ENCODE data around the gene USP16. TPM values are rescaled to one million over a fixed set of nuclear protein-coding genes. Genes with fewer than 3 reads are reported as not detected.

The USP16 gene
- total RNA-seq, 5 donors from 2014 or later (not counting 1 experiment from before 2014, with no cell fraction given): 41.8 to 68.7 (median 45.4) TPM

GRCh38 chr21:28991861-28992525, 32.5 kb upstream of the USP16 start:
- H3K36me3 ChIP-seq (ENCODE audit: control insufficient read depth in 2 of 2, extremely low read depth in 1 of 2, insufficient read depth in 1 of 2, low read length in 1 of 2): peaks cover 0 to 5% of the 10 kb centered on the region in 2 donors
- no CpG with 5 or more reads among the region's 14 CpGs for WGBS (ENCODE audit: insufficient coverage)
- H3K27ac ChIP-seq (ENCODE audit: low read length): peak overlapping the region; percentile 90
- peak overlapping the region; percentile 96 to 97 (median 96) for H3K4me3 Mint-ChIP-seq
- H3K4me3 ChIP-seq (ENCODE audit: control insufficient read depth in 1 of 2, extremely low read depth in 1 of 2, low read length in 1 of 2): peak overlapping the region; percentile 92 to 98
- H3K27ac Mint-ChIP-seq: peak overlapping the region; percentile 96 to 99
- no peak for DNase-seq
- ChIA-PET CTCF (interaction anchor here in 1 of 2 donors (1.1 to 2.3 kb wide), 4 partner anchors 11 to 90 kb away, joined by 3 to 16 read pairs (median 10); partner anchors contain the start of gene USP16), POLR2A (interaction anchor here (0.5 to 3.3 kb wide), 10 partner anchors 11 to 299 kb away, joined by 3 to 34 read pairs (median 8); partner anchors contain the start of genes USP16 (in 2 of the 2) and RWDD2B (in 1 of the 2))
- ATAC-seq (replicated peaks in 1 of 4): peak in 1 of 4 experiments; percentile 0
- H3K9me3 ChIP-seq: no peaks in the 10 kb centered on the region
- peaks cover 7% of the 10 kb centered on the region for H3K36me3 Mint-ChIP-seq
- H3K9me3 Mint-ChIP-seq: no peaks in the 10 kb centered on the region
- H3K27me3 ChIP-seq (replicated peaks in 1 of 2; ENCODE audit: control insufficient read depth in 2 of 2, extremely low read depth in 1 of 2, insufficient read depth in 2 of 2, low read length in 1 of 2): no peaks in the 10 kb centered on the region
- peaks cover 34 to 54% (median 45%) of the 10 kb centered on the region in 3 donors for H3K4me1 Mint-ChIP-seq
- no peaks in the 10 kb centered on the region for H3K27me3 Mint-ChIP-seq
- H3K4me1 ChIP-seq (ENCODE audit: control insufficient read depth in 1 of 2, extremely low read depth in 1 of 2, insufficient read depth in 2 of 2, low read length in 2 of 2): peaks cover 9 to 20% of the 10 kb centered on the region in 2 experiments

GRCh38 chr21:28992526-28993292, 31.8 kb upstream of the USP16 start, which contains the start of gene LTN1:
TSS of gene LTN1 (minus strand) at chr21:28992877. CDS start at chr21:28992805, 72 bp downstream.
- ChIA-PET POLR2A (interaction anchor here (0.5 to 3.3 kb wide), 12 partner anchors 10 to 299 kb away, joined by 3 to 34 read pairs (median 6); partner anchors contain the start of genes USP16 (in 2 of the 2) and RWDD2B (in 1 of the 2)), CTCF (interaction anchor here in 1 of 2 donors (1.1 to 2.3 kb wide), 4 partner anchors 10 to 89 kb away, joined by 3 to 16 read pairs (median 10); partner anchors contain the start of gene USP16)
- Mint-ChIP-seq H3K36me3 (peaks cover 7% of the 10 kb centered on the region), H3K4me1 (peaks cover 28 to 48% (median 40%) of the 10 kb centered on the region in 3 donors), H3K4me3 (peak within 1 kb of the TSS; percentile 96 to 97 (median 96)), H3K27me3 (no peaks in the 10 kb centered on the region), H3K27ac (peak within 1 kb of the TSS; percentile 96 to 99), H3K9me3 (no peaks in the 10 kb centered on the region)
- peak within 1 kb of the TSS; percentile 90 for H3K27ac ChIP-seq (ENCODE audit: low read length)
- DNase-seq (peak; percentile 96 to 99 (median 98)), ATAC-seq (replicated peaks in 1 of 4) (peak; percentile 94 to 98 (median 98))
- no peaks in the 10 kb centered on the region for H3K9me3 ChIP-seq
- no peaks in the 10 kb centered on the region for H3K27me3 ChIP-seq (replicated peaks in 1 of 2; ENCODE audit: control insufficient read depth in 2 of 2, extremely low read depth in 1 of 2, insufficient read depth in 2 of 2, low read length in 1 of 2)
- H3K4me1 ChIP-seq (ENCODE audit: control insufficient read depth in 1 of 2, extremely low read depth in 1 of 2, insufficient read depth in 2 of 2, low read length in 2 of 2): peaks cover 9 to 20% of the 10 kb centered on the region in 2 experiments
- H3K4me3 ChIP-seq (ENCODE audit: control insufficient read depth in 1 of 2, extremely low read depth in 1 of 2, low read length in 1 of 2): peak within 1 kb of the TSS; percentile 92 to 98
- WGBS (ENCODE audit: insufficient coverage): under 1% methylated on average over 39 of the region's 43 CpGs
- peaks cover 0 to 5% of the 10 kb centered on the region in 2 donors for H3K36me3 ChIP-seq (ENCODE audit: control insufficient read depth in 2 of 2, extremely low read depth in 1 of 2, insufficient read depth in 1 of 2, low read length in 1 of 2)

GRCh38 chr21:28993293-28993629, 31.2 kb upstream of the USP16 start:
- Histone ChIP-seq H3K4me3 (ENCODE audit: control insufficient read depth in 1 of 2, extremely low read depth in 1 of 2, low read length in 1 of 2) (peak overlapping the region; percentile 92 to 98), H3K27ac (ENCODE audit: low read length) (peak overlapping the region; percentile 90), H3K36me3 (ENCODE audit: control insufficient read depth in 2 of 2, extremely low read depth in 1 of 2, insufficient read depth in 1 of 2, low read length in 1 of 2) (peaks cover 0 to 5% of the 10 kb centered on the region in 2 donors), H3K4me1 (ENCODE audit: control insufficient read depth in 1 of 2, extremely low read depth in 1 of 2, insufficient read depth in 2 of 2, low read length in 2 of 2) (peaks cover 9 to 20% of the 10 kb centered on the region in 2 experiments), H3K27me3 (replicated peaks in 1 of 2; ENCODE audit: control insufficient read depth in 2 of 2, extremely low read depth in 1 of 2, insufficient read depth in 2 of 2, low read length in 1 of 2) (no peaks in the 10 kb centered on the region), H3K9me3 (no peaks in the 10 kb centered on the region)
- DNase-seq: no peak
- Mint-ChIP-seq H3K27ac (peak overlapping the region; percentile 96 to 99), H3K4me1 (peaks cover 27 to 45% (median 39%) of the 10 kb centered on the region in 3 donors), H3K9me3 (no peaks in the 10 kb centered on the region), H3K27me3 (no peaks in the 10 kb centered on the region), H3K36me3 (peaks cover 7% of the 10 kb centered on the region), H3K4me3 (peak overlapping the region; percentile 96 to 97 (median 96))
- CTCF ChIA-PET: interaction anchor here in 1 of 2 donors (0.6 to 2.3 kb wide), 5 partner anchors 9 to 105 kb away, joined by 3 to 16 read pairs (median 3); partner anchors contain the start of gene USP16
- no peak for ATAC-seq (replicated peaks in 1 of 4)
- POLR2A ChIA-PET: interaction anchor here in 1 of 2 donors (0.5 to 3.3 kb wide), 7 partner anchors 9 to 306 kb away, joined by 3 to 34 read pairs (median 8); partner anchors contain the start of genes BACH1, RWDD2B and USP16
- no CpG with 5 or more reads among the region's 4 CpGs for WGBS (ENCODE audit: insufficient coverage)

- peak; percentile 100 for ATAC-seq (replicated peaks in 1 of 4)
- Mint-ChIP-seq H3K4me3 (peak overlapping the region; percentile 87 to 91 (median 90)), H3K36me3 (no peaks in the 10 kb centered on the region), H3K27ac (peak overlapping the region; percentile 96 to 99), H3K27me3 (no peaks in the 10 kb centered on the region), H3K4me1 (peaks cover 6 to 16% (median 14%) of the 10 kb centered on the region in 3 donors), H3K9me3 (no peaks in the 10 kb centered on the region)
- H3K9me3 ChIP-seq: no peaks in the 10 kb centered on the region
- peaks cover 6 to 13% of the 10 kb centered on the region in 2 experiments for H3K4me1 ChIP-seq (ENCODE audit: control insufficient read depth in 1 of 2, extremely low read depth in 1 of 2, insufficient read depth in 2 of 2, low read length in 2 of 2)
- WGBS (ENCODE audit: insufficient coverage): under 1% methylated on average over 38 of the region's 41 CpGs
- peak overlapping the region; percentile 95 for H3K27ac ChIP-seq (ENCODE audit: low read length)
- POLR2A ChIA-PET: interaction anchor here (0.5 to 1.4 kb wide), 15 partner anchors 9 to 72 kb away, joined by 3 to 106 read pairs (median 10); partner anchors contain the start of genes LTN1 (in 2 of the 2), RWDD2B (in 2 of the 2), USP16 (in 2 of the 2) and CCT8 (in 1 of the 2)
- H3K36me3 ChIP-seq (ENCODE audit: control insufficient read depth in 2 of 2, extremely low read depth in 1 of 2, insufficient read depth in 1 of 2, low read length in 1 of 2): no peaks in the 10 kb centered on the region
- H3K4me3 ChIP-seq (ENCODE audit: control insufficient read depth in 1 of 2, extremely low read depth in 1 of 2, low read length in 1 of 2): peak overlapping the region; percentile 71 to 90
- peak; percentile 81 to 98 (median 96) for DNase-seq
- H3K27me3 ChIP-seq (replicated peaks in 1 of 2; ENCODE audit: control insufficient read depth in 2 of 2, extremely low read depth in 1 of 2, insufficient read depth in 2 of 2, low read length in 1 of 2): no peaks in the 10 kb centered on the region
- CTCF ChIA-PET: interaction anchor here (0.6 to 1.7 kb wide), 13 partner anchors 10 to 348 kb away, joined by 3 to 19 read pairs (median 4); partner anchors contain the start of genes USP16 (in 2 of the 2), CCT8 (in 1 of the 2), LTN1 (in 1 of the 2) and RWDD2B (in 1 of the 2)
Observed at GRCh38 chr21:29002442-29003144, 21.9 kb upstream of the USP16 start.

- ChIA-PET CTCF (no interaction called here), POLR2A (interaction anchor here in 1 of 2 donors (0.5 kb wide), 1 partner anchor 66 kb away, joined by 4 read pairs; no protein-coding TSS in a partner anchor)
- Mint-ChIP-seq H3K27me3 (no peaks in the 10 kb centered on the region), H3K4me1 (peaks cover 6 to 16% (median 14%) of the 10 kb centered on the region in 3 donors), H3K27ac (no peak overlapping the region), H3K9me3 (no peaks in the 10 kb centered on the region), H3K36me3 (no peaks in the 10 kb centered on the region), H3K4me3 (no peak overlapping the region)
- no peak for DNase-seq
- H3K27ac ChIP-seq (ENCODE audit: low read length): no peak overlapping the region
- no peak for ATAC-seq (replicated peaks in 1 of 4)
- peaks cover 6 to 13% of the 10 kb centered on the region in 2 experiments for H3K4me1 ChIP-seq (ENCODE audit: control insufficient read depth in 1 of 2, extremely low read depth in 1 of 2, insufficient read depth in 2 of 2, low read length in 2 of 2)
- no peaks in the 10 kb centered on the region for H3K27me3 ChIP-seq (replicated peaks in 1 of 2; ENCODE audit: control insufficient read depth in 2 of 2, extremely low read depth in 1 of 2, insufficient read depth in 2 of 2, low read length in 1 of 2)
- H3K9me3 ChIP-seq: no peaks in the 10 kb centered on the region
- H3K4me3 ChIP-seq (ENCODE audit: control insufficient read depth in 1 of 2, extremely low read depth in 1 of 2, low read length in 1 of 2): no peak overlapping the region
- 100% methylated on average over 1 of the region's 6 CpGs for WGBS (ENCODE audit: insufficient coverage)
- H3K36me3 ChIP-seq (ENCODE audit: control insufficient read depth in 2 of 2, extremely low read depth in 1 of 2, insufficient read depth in 1 of 2, low read length in 1 of 2): no peaks in the 10 kb centered on the region
Observed at GRCh38 chr21:29005696-29006095, 18.8 kb upstream of the USP16 start.

All from T-cell (primary cell).